HG03045 (cell line): ENCODE measurements around the gene USP54.
"Not testable (repeated sequence)": the region's sequence is repeated elsewhere in the genome, so short reads cannot be mapped to it uniquely, and the experiment has no call there.

ENCODE experiments used
- ATAC-seq: cut with Tn5 transposase; IDR thresholded peaks from one replicate; pipeline ENCODE4 v1.9.1; 2021; ENCODE audit warnings: mild to moderate bottlenecking, moderate library complexity; ENCODE audit not compliant: unreplicated experiment

USP54 gene

DNA sequence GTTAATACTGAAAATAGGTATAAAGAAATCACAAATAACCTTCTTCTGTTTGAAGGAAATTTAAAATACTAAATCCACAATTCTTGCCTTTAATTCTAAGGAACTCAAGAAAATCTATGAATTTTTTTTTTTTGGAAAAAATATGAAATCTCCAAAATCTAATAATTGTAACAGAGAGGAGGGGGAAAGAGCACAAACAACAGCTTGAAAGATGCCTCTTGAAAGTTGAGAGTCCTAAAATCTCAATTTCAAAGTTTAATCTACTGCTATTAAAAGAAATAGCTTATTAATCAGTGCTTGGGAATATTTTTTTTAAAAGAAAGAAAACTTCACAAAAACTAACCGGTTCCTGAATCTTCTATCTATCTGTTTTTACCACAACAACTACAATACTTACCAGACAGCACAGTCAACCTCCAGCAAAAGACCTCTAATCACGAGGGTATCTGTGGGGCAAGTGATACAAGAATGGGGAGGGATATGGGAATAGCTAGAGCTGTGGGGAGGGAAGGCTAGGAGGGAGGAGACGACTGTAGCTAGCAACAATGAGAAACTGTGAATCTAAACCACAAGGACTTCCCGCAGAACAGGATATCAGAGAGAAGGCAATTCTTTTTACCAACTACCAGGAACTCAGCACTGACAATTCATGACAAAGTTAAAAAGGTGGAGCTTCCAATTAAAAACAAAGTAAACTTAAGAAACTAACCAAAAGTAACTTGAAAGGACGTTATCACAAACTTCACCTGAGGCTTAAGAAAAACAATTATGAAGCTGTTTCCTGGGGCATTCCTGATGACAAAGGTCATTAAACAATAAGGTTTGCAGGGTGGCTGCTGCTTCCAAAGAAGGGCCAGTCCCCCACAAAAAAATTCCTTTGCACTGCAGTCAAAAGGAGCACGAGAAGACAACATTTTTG, at the start of gene USP54:
USP54 (minus strand) TSS at position 462 of the 919 bp plus-strand sequence. CDS start 15,684 bp downstream, outside the sequence.
- no peak for ATAC-seq

GRCh38 chr10:73639286-73639685, 48.1 kb upstream of the USP54 start:
- no peak for ATAC-seq

- ATAC-seq = no peak
Measured at GRCh38 chr10:73635781-73636180, 44.6 kb upstream of the USP54 start.

DNA sequence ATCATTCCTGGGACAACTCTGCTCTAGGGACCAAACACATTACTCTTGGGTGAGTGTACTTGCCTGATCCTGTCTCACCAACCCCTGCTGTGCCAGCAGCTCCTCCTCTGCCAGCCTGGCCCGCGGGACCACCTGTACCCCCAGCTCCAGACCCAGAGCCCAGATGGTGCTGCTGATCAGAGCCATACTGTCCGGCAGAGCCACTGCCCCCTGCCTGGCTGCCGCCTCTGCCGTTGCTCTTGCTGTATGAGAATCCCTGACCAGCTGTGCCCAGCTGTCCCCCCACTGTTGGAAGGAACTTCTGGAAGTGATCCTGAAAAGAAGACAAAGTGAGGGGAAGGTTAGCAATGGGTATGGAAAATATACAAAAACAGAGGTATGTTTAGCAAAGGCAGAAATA, 43.3 kb upstream of the USP54 start:
- no peak for ATAC-seq

GRCh38 chr10:73629165-73629564, 38.0 kb upstream of the USP54 start:
- no peak for ATAC-seq

- no peak for ATAC-seq
Measured at GRCh38 chr10:73628405-73628804, 37.3 kb upstream of the USP54 start.

DNA sequence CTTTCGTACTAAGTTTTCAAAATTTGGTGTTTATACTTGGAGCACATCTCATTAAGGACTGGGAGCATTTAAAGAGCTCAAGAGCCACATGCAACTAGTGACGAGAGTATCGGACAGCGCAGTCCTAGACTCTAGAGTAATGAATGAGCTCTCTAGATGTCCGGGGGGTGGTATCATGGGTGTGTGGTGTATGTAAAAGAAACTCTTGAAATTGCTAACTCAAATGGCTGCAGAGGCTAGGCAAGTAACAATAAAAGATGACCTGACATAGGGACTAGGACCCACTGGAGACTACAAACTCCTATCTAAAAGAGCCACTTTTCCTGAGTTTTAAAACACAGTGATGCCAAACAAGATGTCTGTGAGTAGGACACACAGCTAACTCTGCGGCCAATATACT, 36.2 kb upstream of the USP54 start:
- no peak for ATAC-seq

DNA sequence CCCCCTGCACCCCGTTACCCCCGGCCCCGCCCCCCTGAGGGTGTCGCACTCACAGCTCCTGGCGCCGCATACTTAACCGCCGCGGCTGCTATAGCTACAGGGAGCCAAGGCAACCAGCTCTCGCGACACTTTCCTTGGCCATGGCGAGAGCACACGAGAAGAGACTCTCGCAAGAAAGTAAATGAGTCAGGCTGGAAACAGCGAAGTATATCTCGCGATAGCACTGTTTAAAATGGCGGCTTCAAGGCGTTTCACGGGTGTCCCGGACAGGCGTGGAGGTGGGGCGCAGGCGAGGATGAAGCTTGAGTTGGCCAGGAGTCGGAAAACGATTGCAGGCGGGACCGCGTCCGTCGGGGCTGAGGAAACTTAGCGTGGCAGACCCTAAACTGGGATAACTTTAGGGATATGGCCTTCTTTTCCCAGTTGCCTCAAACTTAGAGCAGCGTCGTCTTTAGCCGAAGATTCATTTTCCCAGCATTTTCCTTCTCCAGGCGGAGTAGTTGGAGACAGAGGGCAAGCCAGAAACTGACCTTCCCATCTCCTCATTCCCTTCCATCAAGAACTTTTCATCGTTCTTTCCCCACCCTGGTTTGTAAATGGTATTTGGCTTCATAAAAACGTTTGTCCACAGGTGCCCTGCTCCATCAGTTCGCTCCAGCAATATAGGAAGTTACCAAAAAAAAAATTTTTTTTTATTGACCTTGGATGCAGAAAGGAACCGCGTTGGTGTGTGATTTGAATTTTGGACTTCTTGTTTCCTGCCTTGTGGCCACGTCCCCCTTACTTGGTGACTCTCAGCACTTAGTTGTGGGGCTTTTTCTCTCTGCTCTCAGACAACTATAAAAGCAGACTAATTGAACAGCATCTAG, 35.0 kb upstream of the USP54 start:
- ATAC-seq = peak; percentile 95

GRCh38 chr10:73625004-73625883, 34.1 kb upstream of the USP54 start:
- ATAC-seq = peak; percentile 41

DNA sequence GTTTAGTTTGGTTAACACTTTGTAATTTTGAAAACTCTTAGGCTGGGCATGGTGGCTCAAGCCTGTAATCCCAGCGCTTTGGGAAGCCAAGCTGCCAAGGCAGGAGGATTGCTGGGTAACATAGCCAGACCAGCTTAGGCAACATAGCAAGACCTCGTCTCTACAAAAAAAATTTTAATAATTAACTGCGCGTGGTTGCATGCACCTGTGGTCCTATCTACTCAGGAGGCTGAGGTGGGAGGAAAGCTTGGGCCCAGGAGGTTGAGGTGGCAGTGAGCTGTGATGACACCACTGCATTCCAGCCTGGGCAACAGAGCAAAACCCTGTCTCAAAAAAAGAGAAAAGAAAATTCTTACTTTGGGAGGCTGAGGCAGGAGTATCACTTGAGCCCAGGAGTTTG, 31.9 kb upstream of the USP54 start:
- ATAC-seq = no peak

DNA sequence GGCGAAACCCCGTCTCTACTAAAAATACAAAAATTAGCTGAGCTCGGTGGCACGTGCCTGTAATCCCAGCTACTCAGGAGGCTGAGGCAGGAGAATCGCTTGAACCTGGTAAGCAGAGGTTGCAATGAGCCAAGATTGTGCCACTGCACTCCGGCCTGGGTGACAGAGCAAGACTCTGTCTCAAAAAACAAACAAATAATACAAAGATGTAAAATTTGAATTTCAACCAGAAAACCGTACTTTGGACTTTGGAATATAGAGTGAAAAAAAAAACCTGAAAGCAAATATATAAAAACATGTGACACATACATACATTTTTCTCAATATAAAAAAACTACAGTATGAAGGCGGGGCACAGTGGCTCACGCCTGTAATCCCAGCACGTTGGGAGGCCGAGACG, 29.8 kb upstream of the USP54 start:
- not testable (repeated sequence) for ATAC-seq

DNA sequence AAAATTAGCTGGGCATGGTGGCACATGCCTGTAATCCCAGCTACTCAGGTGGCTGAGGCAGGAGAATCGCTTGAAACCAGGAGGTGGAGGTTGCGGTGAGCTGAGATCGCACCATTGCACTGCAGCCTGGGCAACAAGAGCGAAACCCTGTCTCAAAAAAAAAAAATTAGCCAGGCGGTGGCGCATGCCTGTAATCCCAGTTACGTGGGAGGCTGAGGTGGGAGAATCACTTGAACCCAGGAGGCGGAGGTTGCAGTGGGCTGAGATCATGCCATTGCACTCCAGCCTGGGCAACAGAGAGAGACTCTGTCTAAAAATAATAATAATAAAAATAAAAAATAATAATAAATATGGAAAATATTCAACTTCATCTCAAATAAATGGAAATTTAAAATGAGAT, 26.0 kb upstream of the USP54 start:
- not testable (repeated sequence) for ATAC-seq

- no peak for ATAC-seq
Measured at GRCh38 chr10:73614720-73615119, 23.6 kb upstream of the USP54 start.

- no peak for ATAC-seq
Measured at GRCh38 chr10:73609116-73609515, 18.0 kb upstream of the USP54 start.

DNA sequence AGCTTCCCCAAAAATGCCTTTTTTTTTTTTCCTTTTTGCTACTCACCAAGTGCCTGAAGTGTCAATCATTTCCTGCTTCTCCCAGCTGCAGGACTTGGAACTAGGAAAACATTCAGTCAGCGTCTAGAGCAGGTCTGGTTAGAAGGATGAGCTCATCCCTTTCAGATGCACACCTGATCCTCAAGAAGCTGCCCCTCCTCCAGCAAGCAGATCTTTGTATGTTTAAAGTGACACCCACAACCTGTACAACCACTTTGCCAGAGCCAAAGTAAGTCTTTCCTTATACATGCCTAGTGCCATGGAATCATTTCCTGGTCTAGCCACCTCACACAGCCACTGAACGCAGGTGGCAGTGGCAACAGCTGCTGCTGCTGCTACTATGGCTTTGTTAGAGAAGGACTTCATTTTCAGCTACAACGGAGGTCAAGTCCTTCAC, 10.4 kb upstream of the USP54 start:
- no peak for ATAC-seq

GRCh38 chr10:73597346-73597745, 6.2 kb upstream of the USP54 start:
- no peak for ATAC-seq

- ATAC-seq = no peak
Measured at GRCh38 chr10:73593812-73594211, 2.7 kb upstream of the USP54 start.

DNA sequence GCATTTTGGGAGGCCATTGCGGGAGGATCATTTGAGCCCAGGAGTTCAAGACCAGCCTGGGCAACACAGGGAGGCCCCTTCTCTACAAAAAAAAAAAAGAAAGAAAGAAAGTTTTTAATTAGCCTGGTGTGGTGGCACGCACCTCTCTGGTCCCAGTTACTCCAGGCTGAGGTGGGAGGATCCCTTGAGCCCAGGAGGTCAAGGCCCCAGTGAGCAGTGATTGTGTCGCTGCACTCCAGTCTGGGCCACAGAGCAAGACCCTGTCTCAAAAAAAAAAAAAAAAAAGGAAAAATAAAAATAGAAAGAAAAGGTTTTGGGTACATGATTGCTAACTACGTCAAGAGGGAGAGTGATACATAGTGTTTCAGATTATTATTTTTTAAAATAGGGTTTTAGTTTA, 2.0 kb upstream of the USP54 start:
- no peak for ATAC-seq

GRCh38 chr10:73591935-73592699, 975 bp upstream of the USP54 start:
- no peak for ATAC-seq

GRCh38 chr10:73589563-73590126, 1.5 kb downstream of the USP54 start:
- no peak for ATAC-seq
